HG02610 (cell line): Measurements from ENCODE around the gene ZNF700.
"Not testable (repeated sequence)": the region's sequence is repeated elsewhere in the genome, so short reads cannot be mapped to it uniquely, and the experiment has no call there.

Source experiments
- ATAC-seq: cut with Tn5 transposase; IDR thresholded peaks from one replicate; pipeline ENCODE4 v1.9.1; 2021; ENCODE audit warnings: mild to moderate bottlenecking, moderate library complexity; ENCODE audit not compliant: unreplicated experiment

Gene ZNF700

GRCh38 chr19:11924886-11925650 is at the start of gene ZNF700:
Gene ZNF700 (plus strand): TSS chr19:11925107. CDS start chr19:11925211, 104 bp downstream.
- peak; percentile 84 for ATAC-seq

DNA sequence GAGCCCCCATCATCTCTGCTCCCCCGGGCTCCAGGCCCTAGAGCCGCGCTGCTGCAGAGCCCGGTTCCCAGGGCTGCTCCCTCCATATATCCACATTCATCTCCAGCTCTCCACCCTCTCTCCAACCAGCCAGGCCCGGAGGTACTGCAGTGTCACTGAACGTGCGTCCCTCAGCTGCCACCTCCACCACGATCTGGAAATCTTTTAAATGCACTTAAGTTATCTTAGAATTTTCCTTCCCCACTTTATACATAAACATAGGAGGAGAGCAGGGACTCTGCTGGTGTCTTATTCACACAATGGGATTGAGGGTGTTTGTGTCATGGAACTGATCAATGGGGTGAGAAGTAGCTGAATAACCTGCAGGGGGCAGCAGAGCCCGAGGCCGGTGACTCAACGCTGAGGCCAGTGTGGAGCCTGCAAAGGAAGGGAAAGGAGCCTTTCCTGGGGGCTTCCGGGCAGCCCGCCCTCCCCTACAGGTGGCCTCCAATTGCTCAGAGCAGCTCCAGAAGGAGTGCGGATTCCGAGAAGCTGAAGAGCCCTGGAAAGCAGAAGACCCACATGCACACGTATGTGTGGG is 45.1 kb upstream of the ZNF700 start:
- not testable (repeated sequence) for ATAC-seq

- ATAC-seq: no peak
These were observed 44.3 kb upstream of the ZNF700 start for GRCh38 chr19:11880598-11880997.

- ATAC-seq: no peak
These were observed 43.6 kb upstream of the ZNF700 start for GRCh38 chr19:11881151-11881800.

- ATAC-seq: no peak
These were observed 42.3 kb upstream of the ZNF700 start for GRCh38 chr19:11882606-11883005.

DNA sequence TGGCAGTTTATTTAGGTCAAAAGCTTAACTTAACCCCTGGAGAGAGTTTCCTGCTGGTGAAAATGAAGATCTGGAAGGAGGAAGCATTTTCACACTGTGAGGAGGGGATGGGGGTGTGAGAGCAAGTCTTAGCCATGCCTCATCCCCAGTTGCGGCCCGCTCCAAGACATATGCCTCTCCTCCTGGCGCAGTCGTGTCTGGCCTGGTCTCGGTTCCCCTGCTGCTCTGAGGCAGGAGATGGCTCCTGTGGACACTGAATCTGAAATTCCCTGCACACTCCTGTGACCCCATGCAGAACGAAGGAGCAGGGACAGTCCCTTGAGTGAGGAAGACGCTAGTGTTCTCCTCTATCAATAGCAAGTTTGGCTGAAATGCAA is 37.7 kb upstream of the ZNF700 start:
- ATAC-seq: no peak

DNA sequence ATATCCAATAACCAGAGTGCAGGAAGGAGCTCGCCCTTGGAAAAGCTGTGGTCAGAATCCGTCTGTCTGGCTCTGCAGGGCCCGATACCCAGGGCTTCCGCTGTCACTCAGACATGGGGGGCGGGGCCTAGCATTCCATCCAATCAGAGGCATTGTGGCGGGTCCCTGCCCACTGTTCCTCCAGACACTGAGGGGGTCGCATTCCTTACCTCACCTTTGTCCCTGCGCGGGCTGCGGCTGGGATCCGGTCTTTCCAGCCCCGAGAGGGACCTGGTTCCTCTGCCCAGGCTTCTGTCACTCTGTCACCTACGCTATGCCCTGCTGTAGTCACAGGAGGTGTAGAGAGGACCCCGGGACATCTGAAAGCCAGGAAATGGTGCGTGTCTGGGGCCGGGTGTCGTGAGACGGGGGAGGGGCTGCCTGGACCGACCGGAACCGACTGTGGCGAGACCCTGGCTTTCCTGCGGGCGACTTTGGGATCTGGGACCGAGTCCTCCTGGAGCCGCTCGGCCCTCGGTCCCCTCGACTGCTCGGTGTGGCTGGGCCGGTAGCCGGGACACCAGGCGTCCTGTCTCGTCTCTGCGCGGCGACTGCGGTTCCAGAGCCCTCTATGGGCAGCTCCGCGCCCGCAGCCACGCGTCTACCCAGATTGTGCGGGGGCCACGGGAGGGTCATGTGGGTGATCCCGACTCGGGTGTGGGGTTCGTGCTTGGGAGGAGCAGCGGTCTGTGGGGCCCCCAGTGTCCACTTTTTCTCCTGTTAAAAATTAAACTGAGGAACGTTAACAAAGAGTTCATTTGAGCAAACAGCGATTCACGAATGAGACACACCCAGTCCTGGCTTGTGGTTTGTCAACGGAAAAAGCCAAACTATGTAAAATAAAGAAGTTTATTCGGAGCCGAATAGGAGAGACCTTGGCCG is 37.0 kb upstream of the ZNF700 start, which contains the start of gene ZNF69:
TSS of gene ZNF69 (plus strand) at position 172 of the 921 bp plus-strand sequence. CDS start at position 314, 142 bp downstream.
- ATAC-seq: no peak

GRCh38 chr19:11889901-11890300 is 35.0 kb upstream of the ZNF700 start:
- ATAC-seq: not testable (repeated sequence)

- ATAC-seq: no peak
These were observed 34.3 kb upstream of the ZNF700 start for GRCh38 chr19:11890634-11891033.

DNA sequence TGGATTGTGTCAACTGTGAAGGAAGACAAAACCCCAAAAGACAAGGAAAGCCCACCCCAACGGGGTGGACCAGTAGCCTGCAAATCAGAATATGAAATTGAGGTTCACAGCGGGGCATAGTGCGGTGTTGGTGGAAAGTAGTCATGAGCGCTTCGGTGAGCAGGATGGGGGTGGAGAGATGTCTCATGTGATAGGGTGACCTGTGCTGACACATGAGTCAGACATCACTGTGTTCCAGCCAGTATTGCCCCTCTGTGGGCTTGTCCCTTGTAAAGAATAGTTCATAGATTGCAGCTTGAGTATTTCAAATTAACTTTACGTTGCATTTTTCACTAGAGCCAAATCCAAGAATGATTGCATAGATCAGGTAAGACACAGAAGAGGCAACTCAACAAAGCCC is 30.1 kb upstream of the ZNF700 start:
- ATAC-seq: no peak

- no peak for ATAC-seq
These were observed 22.7 kb upstream of the ZNF700 start for GRCh38 chr19:11902228-11902627.

DNA sequence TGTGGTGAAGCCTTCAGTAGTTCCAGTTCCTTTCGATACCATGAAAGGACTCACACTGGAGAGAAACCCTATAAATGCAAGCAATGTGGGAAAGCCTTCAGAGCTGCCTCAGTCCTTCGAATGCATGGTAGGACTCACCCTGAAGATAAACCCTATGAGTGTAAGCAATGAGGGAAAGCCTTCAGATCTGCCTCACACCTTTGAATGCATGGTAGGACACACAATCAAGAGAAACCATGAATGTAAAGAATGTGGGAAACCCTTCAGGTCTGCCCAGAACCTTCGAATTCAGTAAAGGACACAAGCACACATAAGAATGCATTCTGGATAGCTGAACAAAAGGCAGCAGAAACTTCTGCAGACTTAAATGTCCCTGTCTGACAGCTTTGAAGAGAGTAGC is 19.0 kb upstream of the ZNF700 start:
- ATAC-seq: no peak

DNA sequence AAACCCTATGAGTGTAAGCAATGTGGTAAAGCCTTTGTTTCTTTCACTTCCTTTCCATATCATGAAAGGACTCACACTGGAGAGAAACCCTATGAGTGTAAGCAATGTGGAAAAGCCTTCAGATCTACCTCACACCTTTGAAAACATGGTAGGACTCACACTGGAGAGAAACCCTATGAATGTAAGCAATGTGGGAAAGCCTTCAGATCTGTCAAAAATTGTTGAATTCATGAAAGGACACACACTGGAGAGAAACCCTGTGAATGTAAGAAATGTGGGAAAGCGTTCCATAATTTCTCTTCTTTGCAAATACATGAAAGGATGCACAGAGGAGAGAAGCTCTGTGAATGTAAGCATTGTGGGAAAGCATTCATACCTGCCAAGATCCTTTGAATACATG is 13.0 kb upstream of the ZNF700 start:
- ATAC-seq: not testable (repeated sequence)

DNA sequence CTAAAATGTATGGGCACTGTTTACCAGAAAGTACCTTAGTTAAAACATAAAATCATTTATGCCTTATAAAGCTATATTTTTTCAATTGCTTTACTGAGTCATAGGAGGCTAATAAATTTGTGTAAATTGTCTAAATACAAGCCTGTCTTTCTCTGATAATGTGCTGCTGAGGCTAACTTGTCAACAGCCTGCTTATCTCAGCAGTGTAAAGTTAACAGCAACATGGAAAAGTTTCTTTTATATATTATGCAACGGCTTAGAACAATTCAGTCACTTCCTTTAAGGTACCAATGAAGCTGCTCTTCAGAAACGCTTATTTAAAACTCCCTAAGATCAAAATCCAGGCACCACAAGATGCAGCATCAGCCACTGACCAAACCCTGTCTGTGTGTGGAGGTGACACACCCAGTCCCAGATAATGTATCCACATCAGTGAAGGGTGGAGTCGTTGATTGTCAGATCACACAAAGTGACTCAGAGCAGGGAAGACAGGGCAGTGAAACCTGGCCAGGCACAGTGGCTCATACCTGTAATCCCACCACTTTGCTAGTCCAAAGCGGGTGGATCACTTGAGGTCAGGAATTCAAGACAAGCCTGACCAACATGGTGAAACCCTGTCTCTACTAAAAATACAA is 10.4 kb upstream of the ZNF700 start:
- ATAC-seq: not testable (repeated sequence)

DNA sequence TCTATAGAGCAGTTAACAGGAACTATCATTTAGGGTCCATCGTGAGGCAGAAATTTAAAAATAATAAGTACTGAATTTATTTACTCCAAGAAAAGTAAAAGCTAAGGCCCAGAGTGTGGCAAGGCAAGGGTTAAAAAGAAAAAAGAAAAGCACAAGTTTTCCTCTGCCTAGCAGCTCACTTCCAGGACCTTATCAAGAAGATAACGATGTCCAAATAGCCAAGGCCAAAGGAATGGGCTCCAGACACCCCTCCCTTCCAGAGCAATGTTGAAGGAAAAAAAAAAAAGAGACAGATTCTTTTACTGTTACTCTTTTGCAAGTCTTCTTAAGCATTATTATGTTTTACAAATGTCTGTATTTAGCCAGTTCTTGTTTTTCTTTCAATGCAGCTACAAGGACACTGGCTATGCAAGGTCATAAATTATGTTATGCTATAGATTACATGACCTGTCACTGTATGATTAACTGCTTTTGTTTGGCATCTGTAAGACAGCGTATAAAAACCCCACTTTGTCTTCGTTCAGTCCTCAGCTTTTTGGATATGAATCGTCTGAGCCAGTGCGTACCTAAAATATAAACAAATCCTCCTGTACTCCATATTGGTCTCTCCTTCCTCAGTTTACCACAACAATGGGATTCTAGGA is 2.9 kb upstream of the ZNF700 start:
- ATAC-seq: no peak

GRCh38 chr19:11925651-11926187 is 812 bp downstream of the ZNF700 start:
- not testable (repeated sequence) for ATAC-seq

GRCh38 chr19:11927227-11927626 is 2.3 kb downstream of the ZNF700 start:
- ATAC-seq: no peak

DNA sequence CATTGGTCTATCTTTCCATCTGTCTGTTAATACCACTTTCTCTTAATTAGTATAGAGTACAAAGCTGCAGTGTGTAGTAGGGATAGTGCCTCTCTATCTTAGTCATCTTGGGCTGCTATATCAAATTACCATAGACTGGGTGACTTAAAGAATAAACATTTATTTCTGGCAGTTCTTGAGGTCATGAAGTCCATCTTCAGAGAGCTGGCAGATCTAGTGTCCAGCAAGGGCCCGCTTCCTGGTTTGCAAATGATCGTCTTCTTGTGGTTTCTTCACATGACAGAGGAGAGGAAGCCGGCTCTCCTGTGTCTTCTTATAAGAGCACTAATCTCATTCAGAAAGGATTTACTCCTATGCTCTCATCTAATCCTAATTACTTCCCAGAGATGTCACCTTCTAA is 6.1 kb downstream of the ZNF700 start:
- ATAC-seq: no peak

- no peak for ATAC-seq
These were observed 6.6 kb downstream of the ZNF700 start for GRCh38 chr19:11931513-11931912.

- not testable (repeated sequence) for ATAC-seq
These were observed 10.9 kb downstream of the ZNF700 start for GRCh38 chr19:11935829-11936228.
